Measurements from ENCODE around the gene C1orf35. TPM values are rescaled to one million over a fixed set of nuclear protein-coding genes. Genes with fewer than 3 reads are reported as not detected.

The C1orf35 gene
- 6.2 and 6.6 TPM in 2 replicates for total RNA-seq

DNA sequence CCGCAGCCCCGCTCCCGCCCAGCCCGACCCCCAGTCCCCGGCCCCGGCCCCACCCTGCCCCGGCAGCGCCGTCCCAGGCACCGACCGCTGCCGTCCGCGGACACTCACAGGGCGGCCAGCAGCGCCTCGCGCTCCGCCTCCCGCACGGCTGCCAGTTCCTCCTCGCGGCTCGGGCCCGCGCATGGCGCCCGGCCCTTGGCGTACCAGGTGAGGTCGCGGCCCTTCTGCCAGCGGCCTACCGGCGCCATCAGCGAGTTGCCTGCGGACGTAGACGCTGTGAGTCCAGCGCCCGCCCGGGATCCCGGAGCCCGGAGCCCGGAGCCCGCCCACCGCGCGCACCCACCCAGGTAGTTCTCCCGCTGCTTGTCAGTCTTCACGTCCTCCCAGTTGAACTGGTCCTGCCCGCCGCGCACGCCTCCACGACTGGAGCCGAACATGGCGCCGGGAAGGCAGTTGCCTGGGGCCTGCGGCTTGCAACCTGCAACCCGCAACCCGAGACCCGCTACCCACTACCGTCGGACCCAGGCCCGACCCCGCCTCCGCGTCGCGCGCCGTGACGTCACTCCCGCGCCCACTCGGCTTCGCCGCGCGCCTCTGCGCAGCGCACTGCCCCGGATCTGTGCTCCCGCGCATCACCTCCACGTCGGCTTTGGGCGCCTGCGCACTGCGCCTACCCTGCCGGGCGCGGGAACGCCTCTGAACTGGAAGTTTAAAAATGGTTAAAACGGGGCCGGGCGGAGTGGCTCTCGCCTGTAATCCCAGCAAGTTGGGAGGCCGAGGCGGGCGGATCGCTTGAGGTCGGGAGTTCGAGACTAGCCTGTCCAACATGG lies at the start of gene C1orf35:
Gene C1orf35 (minus strand): TSS at position 535 of the 830 bp plus-strand sequence. CDS start 98 bp downstream, at position 437.

DNA sequence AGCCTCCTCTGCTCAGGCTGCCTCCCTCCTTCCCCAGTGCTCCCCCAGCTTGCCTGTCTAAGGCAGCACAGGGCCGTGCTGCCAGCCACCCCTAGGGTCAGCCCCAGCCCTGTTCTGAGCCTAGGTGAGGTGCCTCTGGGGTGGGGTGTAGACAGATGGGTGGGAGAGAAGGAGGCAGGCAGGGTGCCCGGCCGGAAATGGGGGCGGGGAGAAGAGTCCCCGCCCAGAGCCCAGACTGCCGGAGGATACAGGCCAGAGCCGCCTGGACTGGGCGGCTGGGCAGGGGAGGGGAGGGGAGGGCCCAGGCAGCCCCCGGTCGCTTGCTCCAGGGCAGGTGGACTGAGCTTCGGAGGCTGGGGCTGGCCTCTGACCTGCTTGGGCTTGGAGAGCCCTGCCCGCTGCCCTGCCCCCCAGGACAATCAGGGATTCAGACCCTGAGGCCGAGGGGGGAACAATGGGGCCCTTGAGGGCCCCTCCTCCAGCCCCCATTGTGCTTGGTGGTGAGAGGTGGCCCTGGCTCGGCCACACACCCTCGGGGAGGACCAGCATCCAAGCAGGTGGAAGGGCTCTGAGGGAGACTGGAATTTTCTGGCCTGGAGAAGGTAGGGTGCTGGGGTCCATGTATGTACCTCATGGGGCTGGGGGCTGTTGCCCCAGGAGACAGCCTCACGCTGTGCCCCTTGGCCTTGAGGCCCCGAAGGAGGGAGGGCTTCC lies 46.4 kb upstream of the C1orf35 start, which contains the start of gene GJC2:
Gene GJC2 (plus strand): TSS at position 525 of the 714 bp plus-strand sequence. CDS start 7,829 bp downstream, outside the sequence.

DNA sequence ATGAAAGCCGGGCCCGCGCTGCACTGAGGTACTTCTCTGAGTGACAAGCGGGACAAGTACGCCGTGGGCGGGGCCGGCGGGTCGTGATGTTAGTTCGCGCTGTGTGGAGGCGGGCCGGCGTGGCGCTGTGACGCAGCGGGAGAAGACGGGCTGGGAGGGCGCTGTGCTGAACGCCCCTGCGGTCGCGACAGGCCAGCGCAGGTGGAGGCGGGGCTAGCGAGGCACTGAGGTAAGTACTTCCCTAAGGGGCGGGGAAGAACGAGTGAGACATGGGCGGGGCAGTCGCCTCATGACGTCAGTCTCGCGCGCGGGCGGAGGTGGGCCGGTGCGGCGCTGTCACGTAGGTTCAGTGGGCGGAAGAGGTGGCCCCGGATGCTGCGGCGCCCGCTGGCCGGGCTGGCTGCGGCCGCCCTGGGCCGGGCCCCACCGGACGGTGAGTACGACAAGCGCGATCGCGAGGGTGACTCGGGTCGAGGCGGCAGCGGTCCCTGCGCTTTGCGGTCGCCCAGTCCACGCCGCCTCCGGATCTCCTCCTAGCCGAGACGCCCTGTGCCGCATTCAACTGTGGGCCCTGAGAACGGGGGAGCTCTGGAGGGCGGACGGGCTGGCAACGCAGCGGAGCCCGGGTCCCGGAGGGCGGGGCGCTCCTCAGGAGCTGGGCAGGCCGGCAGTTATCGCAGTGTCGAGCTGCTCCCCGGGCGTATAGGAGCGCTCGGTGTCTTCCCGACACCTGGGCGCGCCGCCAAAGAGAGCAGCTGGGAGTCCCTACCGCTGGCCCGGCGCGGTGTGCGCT lies 37.0 kb upstream of the C1orf35 start, which contains the start of gene GUK1:
Gene GUK1 (plus strand): TSS at position 349 of the 793 bp plus-strand sequence. CDS start 24 bp downstream, at position 373.

DNA sequence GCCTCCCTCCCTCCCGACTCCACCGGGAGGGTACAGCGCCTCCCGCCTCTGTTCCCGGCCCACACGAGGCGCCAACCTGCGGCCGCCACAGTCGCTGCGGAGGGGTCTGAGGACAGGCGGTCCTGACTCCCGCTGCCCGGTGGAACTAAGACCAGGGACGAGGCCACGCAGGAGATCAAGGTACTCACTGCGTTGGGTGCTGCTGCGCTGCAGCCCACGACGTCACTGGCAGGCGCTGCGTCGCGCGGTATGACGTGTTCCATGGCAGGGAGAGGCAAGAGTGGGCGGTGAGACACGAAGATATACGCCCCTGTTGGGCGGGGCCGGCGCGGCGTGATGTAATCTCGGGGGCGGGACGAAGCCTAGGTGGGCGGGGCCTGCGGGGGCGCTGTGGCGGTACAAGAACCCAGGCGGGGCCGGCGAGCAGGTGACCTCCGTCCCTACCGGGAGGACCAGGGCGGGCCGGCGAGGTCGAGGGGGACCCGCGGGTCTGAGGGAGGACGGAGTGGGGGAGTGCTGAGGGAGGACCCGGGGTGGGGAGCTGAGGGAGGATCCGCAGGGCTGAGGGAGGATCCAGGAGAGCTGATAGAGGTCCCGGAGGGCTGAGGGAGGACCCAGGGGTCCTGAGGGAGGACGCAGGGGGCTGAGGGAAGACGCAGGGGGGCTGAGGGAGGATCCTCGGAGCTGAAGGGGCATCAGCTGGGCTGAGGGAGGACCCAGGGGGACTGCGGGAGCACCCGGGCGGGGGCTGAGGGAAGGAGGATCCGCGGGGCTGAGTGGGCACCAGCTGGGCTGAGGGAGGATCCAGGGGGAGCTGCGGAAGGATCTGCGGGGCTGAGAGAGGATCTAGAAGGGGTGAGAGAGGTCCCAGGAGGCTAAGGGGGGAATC lies 6.2 kb upstream of the C1orf35 start, which contains the start of gene MRPL55:
Gene MRPL55 (minus strand): TSS at position 227 of the 889 bp plus-strand sequence. CDS start 1,039 bp downstream, outside the sequence.

DNA sequence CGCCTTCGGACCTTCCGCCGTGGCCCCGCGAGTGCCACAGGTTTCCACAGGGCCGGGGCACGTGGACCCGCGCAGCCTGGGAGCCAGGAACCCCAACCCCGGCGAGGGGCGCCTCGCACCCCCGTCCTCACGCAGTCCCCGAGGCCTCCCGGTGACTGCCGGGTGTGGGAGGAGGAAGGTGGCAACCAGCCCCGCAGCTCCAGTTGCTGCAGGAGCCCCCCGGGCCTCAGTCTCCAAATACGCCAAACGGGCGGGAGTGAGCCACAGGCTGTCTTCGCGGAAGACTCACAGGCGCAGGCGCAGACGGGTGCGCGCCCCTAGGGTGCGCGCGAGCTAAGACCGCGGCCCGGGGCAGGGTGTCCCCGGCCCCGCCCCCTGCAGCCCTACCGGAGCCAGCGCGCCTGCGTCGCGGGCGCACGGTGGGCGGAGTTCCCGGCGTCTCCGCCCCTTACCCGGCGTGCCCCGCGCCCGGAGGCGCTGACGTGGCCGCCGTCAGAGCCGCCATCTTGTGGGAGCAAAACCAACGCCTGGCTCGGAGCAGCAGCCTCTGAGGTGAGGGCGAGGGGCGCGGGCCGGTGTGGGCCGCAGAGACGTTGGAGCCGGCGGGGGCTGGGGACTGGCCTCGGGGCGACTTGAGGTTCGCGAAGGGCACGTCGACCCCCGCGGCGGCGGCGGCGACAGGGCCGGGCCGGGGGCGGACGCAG lies 20.8 kb downstream of the C1orf35 start, which contains the start of gene ARF1:
Gene ARF1 (plus strand): TSS at position 495 of the 704 bp plus-strand sequence. CDS start 14,407 bp downstream, outside the sequence.

Other genes with a start within 250 kb of the C1orf35 start
- gene WNT9A, start 155.4 kb downstream of the C1orf35 start, total RNA-seq: 0.30 and 0.51 TPM in 2 replicates
- not detected in 2 replicates for gene WNT3A, start 96.3 kb downstream of the C1orf35 start, total RNA-seq
- 230 and 384 TPM in 2 replicates for gene ARF1, start 20.6 kb downstream of the C1orf35 start, total RNA-seq
- gene MRPL55, start 6.0 kb upstream of the C1orf35 start, total RNA-seq: 43.6 and 71.6 TPM in 2 replicates
- 252 and 379 TPM in 2 replicates for gene GUK1, start 37.0 kb upstream of the C1orf35 start, total RNA-seq
- gene GJC2, start 46.6 kb upstream of the C1orf35 start, total RNA-seq: 2.1 and 3.8 TPM in 2 replicates
- 4.8 and 8.3 TPM in 2 replicates for gene IBA57, start 62.5 kb upstream of the C1orf35 start, total RNA-seq
- 16.6 and 32.8 TPM in 2 replicates for gene OBSCN, start 104.7 kb upstream of the C1orf35 start, total RNA-seq

All from smooth muscle cell of the umbilical artery (primary cell).